PC-9 (cell line): ENCODE data around the gene EEF2K.
A peak's percentile ranks its signal among the peaks of the same experiment; 100 is the strongest.

Source experiments
- CTCF ChIP-seq: fragments of 200-600 bp; sonication (generic); conservative IDR thresholded peaks from 2 replicates; pipeline ENCODE4 v1.6.1; 2017; ENCODE audit warnings: mixed run types, antibody characterized with exemption, mild to moderate bottlenecking, moderate library complexity
- EZH2 ChIP-seq: fragments of 200-600 bp; sonication (generic); IDR thresholded peaks from 2 replicates; pipeline ENCODE4 v1.8.0; 2017; ENCODE audit warnings: antibody characterized with exemption, low read depth

DNA sequence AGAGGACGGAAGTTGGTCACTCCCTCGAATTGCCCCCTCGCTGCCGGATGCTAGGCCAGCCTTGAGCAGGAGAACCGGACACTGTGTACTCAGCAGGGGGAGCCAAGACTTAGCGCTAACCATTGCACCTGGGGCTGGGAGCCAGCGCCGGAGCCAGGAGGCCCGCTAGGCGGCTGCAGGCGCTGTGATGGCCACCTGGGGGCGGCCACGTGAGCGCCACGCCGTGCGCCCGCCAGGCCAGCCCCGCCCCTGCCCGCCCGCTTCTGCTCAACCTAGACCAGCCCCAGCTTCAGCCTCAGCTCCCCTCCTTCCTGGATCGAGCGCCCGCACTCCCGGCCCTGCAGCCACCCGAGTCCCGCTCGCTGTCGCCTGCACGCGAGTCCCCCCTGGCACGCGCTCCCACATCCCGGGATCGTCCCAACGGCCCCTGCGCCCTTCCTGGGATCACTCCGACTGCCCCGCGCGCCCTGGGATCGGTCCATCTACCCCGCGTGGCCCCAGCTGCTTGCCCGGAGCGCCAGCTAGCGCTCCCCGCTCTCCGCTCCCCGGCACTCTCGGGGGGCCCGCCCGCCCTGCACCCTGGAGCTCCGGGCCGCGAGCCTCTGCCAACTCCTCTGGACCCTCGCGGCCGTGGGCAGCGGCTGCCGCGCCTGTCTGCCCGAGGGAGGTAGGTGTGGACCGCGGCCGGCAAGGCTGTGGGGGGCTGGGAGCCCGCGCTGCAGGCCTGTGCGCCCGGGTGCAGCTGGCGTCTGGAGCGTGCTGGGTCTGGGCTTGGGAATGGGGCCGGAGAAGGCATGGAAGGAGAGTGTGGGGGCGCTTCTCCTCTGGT lies at the start of gene EEF2K:
- TF ChIP-seq CTCF (peak; percentile 68), EZH2 (no peak)
